H1 (cell line): ENCODE data around the gene CEP104. TPM values are rescaled to one million over a fixed set of nuclear protein-coding genes. Genes with fewer than 3 reads are reported as not detected.

Experiments
- BCL11A ChIP-seq, 2 experiments: IDR thresholded peaks; one replicate each; pipeline ENCODE4 v1.6.1; 2011; ENCODE audit warnings: low read depth in 2 of 2, low read length in 2 of 2, mild to moderate bottlenecking in 2 of 2
- EP300 ChIP-seq, 2 experiments: IDR thresholded peaks; 1 replicate in 1 of 2; 2 replicates in 1 of 2; pipeline ENCODE4 v1.6.1; 2011 to 2012; ENCODE audit warnings: low read depth in 2 of 2, low read length in 2 of 2, mild to moderate bottlenecking in 2 of 2, borderline replicate concordance in 1 of 2, inconsistent platforms in 1 of 2, moderate library complexity in 1 of 2
- polyA plus RNA-seq, 7 experiments: library from polyadenylated mRNA; depleted of rRNA in 3 of 7; stranded (reverse) in 5 of 7; unstranded in 2 of 7; fragments of >200 nt in 5 of 7; fragments of 200-250 nt in 2 of 7; gene quantifications; 1 replicate in 5 of 7; 2 replicates in 1 of 7; 4 replicates in 1 of 7; pipeline versions ENCODE4 v1.2.1 to v1.2.3, GENCODE V29; 2011 to 2013; ENCODE audit warnings: missing spikeins in 2 of 7, mixed read lengths in 2 of 7
- total RNA-seq: library from RNA; stranded (reverse); fragmentation: NEBNext Ultra II Directional; extraction: Animal tissue kit (Norgen Biotek cat#: 25700); gene quantifications from 2 replicates; pipeline ENCODE4 v1.2.1, GENCODE V29; 2021

Gene CEP104
- total and polyA plus RNA-seq, 2 of the 8 experiments (the other 6 are each of a cell fraction or from before 2014, with no cell fraction given): 8.0 to 43.9 TPM

- no peak for TF ChIP-seq EP300 (IDR thresholded peaks at IDR 0.05; ENCODE audit: borderline replicate concordance in 1 of 2, low read depth in 2 of 2, low read length in 2 of 2)
- TF ChIP-seq BCL11A (IDR thresholded peaks at IDR 0.05; ENCODE audit: low read depth in 2 of 2, low read length in 2 of 2): no peak
Observed at GRCh38 chr1:3763351-3764125, 93.5 kb downstream of the CEP104 start (continued).
